Measurements from ENCODE around the gene MTHFD1L. TPM values are rescaled to one million over a fixed set of nuclear protein-coding genes. Genes with fewer than 3 reads are reported as not detected.
"Not testable (repeated sequence)": the region's sequence is repeated elsewhere in the genome, so short reads cannot be mapped to it uniquely, and the experiment has no call there.

MTHFD1L gene
- total RNA-seq: 100 to 1,000 TPM; 170 to 193 (median 190) TPM

- no peaks in the 10 kb centered on the region for H3K9me3 Mint-ChIP-seq
- ATAC-seq (peak; percentile 73 to 77), DNase-seq (peak; percentile 75)
- peak within 1 kb of the TSS; percentile 96 for H3K4me3 Mint-ChIP-seq
- peaks cover 14% of the 10 kb centered on the region for H3K27me3 Mint-ChIP-seq (ENCODE audit: low read depth)
- H3K4me1 Mint-ChIP-seq (ENCODE audit: low read depth): peaks cover 10% of the 10 kb centered on the region
- peaks cover 7% of the 10 kb centered on the region for H3K36me3 Mint-ChIP-seq (ENCODE audit: insufficient read depth)
Observed at GRCh38 chr6:150865406-150866146, at the start of gene MTHFD1L. TSS of gene MTHFD1L (plus strand) at chr6:150865702. CDS start at chr6:150865823, 121 bp downstream.

- not testable (repeated sequence) for H3K4me3 Mint-ChIP-seq; H3K9me3 Mint-ChIP-seq; ATAC-seq; H3K36me3 Mint-ChIP-seq (ENCODE audit: insufficient read depth); DNase-seq; H3K27me3 Mint-ChIP-seq (ENCODE audit: low read depth)
- peaks cover 22% of the 10 kb centered on the region for H3K4me1 Mint-ChIP-seq (ENCODE audit: low read depth)
Observed at GRCh38 chr6:150816554-150816953, 48.9 kb upstream of the MTHFD1L start.

GRCh38 chr6:150822932-150823331 is 42.6 kb upstream of the MTHFD1L start:
- Mint-ChIP-seq H3K4me1 (ENCODE audit: low read depth) (no peaks in the 10 kb centered on the region), H3K4me3 (no peak overlapping the region), H3K9me3 (no peaks in the 10 kb centered on the region), H3K27me3 (ENCODE audit: low read depth) (no peaks in the 10 kb centered on the region), H3K36me3 (ENCODE audit: insufficient read depth) (peaks cover 3% of the 10 kb centered on the region)
- ATAC-seq (no peak), DNase-seq (no peak)

GRCh38 chr6:150826788-150827187 is 38.7 kb upstream of the MTHFD1L start:
- ATAC-seq (no peak), DNase-seq (no peak)
- Mint-ChIP-seq H3K36me3 (ENCODE audit: insufficient read depth) (peaks cover 3% of the 10 kb centered on the region), H3K27me3 (ENCODE audit: low read depth) (no peaks in the 10 kb centered on the region), H3K4me1 (ENCODE audit: low read depth) (no peaks in the 10 kb centered on the region), H3K4me3 (no peak overlapping the region), H3K9me3 (no peaks in the 10 kb centered on the region)

- not testable (repeated sequence) for ATAC-seq; H3K4me3 Mint-ChIP-seq; DNase-seq; H3K4me1 Mint-ChIP-seq (ENCODE audit: low read depth); H3K36me3 Mint-ChIP-seq (ENCODE audit: insufficient read depth); H3K9me3 Mint-ChIP-seq; H3K27me3 Mint-ChIP-seq (ENCODE audit: low read depth)
Observed at GRCh38 chr6:150828107-150828506, 37.4 kb upstream of the MTHFD1L start.

GRCh38 chr6:150830439-150831165 is 34.9 kb upstream of the MTHFD1L start:
- Mint-ChIP-seq H3K36me3 (ENCODE audit: insufficient read depth) (peaks cover 3% of the 10 kb centered on the region), H3K4me3 (no peak overlapping the region), H3K27me3 (ENCODE audit: low read depth) (no peaks in the 10 kb centered on the region), H3K4me1 (ENCODE audit: low read depth) (no peaks in the 10 kb centered on the region), H3K9me3 (no peaks in the 10 kb centered on the region)
- ATAC-seq: no peak
- no peak for DNase-seq

- no peaks in the 10 kb centered on the region for H3K9me3 Mint-ChIP-seq
- no peak overlapping the region for H3K4me3 Mint-ChIP-seq
- peaks cover 3% of the 10 kb centered on the region for H3K36me3 Mint-ChIP-seq (ENCODE audit: insufficient read depth)
- DNase-seq: no peak
- H3K4me1 Mint-ChIP-seq (ENCODE audit: low read depth): no peaks in the 10 kb centered on the region
- no peaks in the 10 kb centered on the region for H3K27me3 Mint-ChIP-seq (ENCODE audit: low read depth)
- no peak for ATAC-seq
Observed at GRCh38 chr6:150831577-150831976, 33.9 kb upstream of the MTHFD1L start.

- Mint-ChIP-seq H3K27me3 (ENCODE audit: low read depth) (no peaks in the 10 kb centered on the region), H3K9me3 (no peaks in the 10 kb centered on the region)
- ATAC-seq: no peak
Observed at GRCh38 chr6:150835620-150836019, 29.9 kb upstream of the MTHFD1L start.

GRCh38 chr6:150840185-150840584 is 25.3 kb upstream of the MTHFD1L start:
- Mint-ChIP-seq H3K4me1 (ENCODE audit: low read depth) (no peaks in the 10 kb centered on the region), H3K9me3 (no peaks in the 10 kb centered on the region), H3K36me3 (ENCODE audit: insufficient read depth) (no peaks in the 10 kb centered on the region), H3K4me3 (no peak overlapping the region), H3K27me3 (ENCODE audit: low read depth) (no peaks in the 10 kb centered on the region)
- DNase-seq (no peak), ATAC-seq (no peak)

More at GRCh38 chr6:150835620-150836019, 29.9 kb upstream of the MTHFD1L start:
- no peak overlapping the region for H3K4me3 Mint-ChIP-seq
- H3K4me1 Mint-ChIP-seq (ENCODE audit: low read depth): no peaks in the 10 kb centered on the region
- no peaks in the 10 kb centered on the region for H3K36me3 Mint-ChIP-seq (ENCODE audit: insufficient read depth)
- no peak for DNase-seq

- Mint-ChIP-seq H3K4me1 (ENCODE audit: low read depth) (no peaks in the 10 kb centered on the region), H3K36me3 (ENCODE audit: insufficient read depth) (no peaks in the 10 kb centered on the region), H3K4me3 (no peak overlapping the region), H3K27me3 (ENCODE audit: low read depth) (no peaks in the 10 kb centered on the region), H3K9me3 (no peaks in the 10 kb centered on the region)
- ATAC-seq (no peak), DNase-seq (no peak)
Observed at GRCh38 chr6:150841189-150841588, 24.3 kb upstream of the MTHFD1L start.

- Mint-ChIP-seq H3K4me3 (no peak overlapping the region), H3K9me3 (no peaks in the 10 kb centered on the region), H3K36me3 (ENCODE audit: insufficient read depth) (no peaks in the 10 kb centered on the region), H3K27me3 (ENCODE audit: low read depth) (no peaks in the 10 kb centered on the region), H3K4me1 (ENCODE audit: low read depth) (no peaks in the 10 kb centered on the region)
- no peak for ATAC-seq
- DNase-seq: no peak
Observed at GRCh38 chr6:150841697-150842096, 23.8 kb upstream of the MTHFD1L start.

GRCh38 chr6:150844371-150844770 is 21.1 kb upstream of the MTHFD1L start:
- H3K9me3 Mint-ChIP-seq: no peaks in the 10 kb centered on the region
- H3K4me1 Mint-ChIP-seq (ENCODE audit: low read depth): no peaks in the 10 kb centered on the region
- no peak overlapping the region for H3K4me3 Mint-ChIP-seq
- DNase-seq: no peak
- peaks cover 6% of the 10 kb centered on the region for H3K27me3 Mint-ChIP-seq (ENCODE audit: low read depth)
- no peaks in the 10 kb centered on the region for H3K36me3 Mint-ChIP-seq (ENCODE audit: insufficient read depth)
- no peak for ATAC-seq

- Mint-ChIP-seq H3K4me3 (no peak overlapping the region), H3K27me3 (ENCODE audit: low read depth) (peaks cover 6% of the 10 kb centered on the region), H3K36me3 (ENCODE audit: insufficient read depth) (no peaks in the 10 kb centered on the region), H3K9me3 (no peaks in the 10 kb centered on the region), H3K4me1 (ENCODE audit: low read depth) (no peaks in the 10 kb centered on the region)
- ATAC-seq: no peak
- DNase-seq: no peak
Observed at GRCh38 chr6:150846641-150847040, 18.9 kb upstream of the MTHFD1L start.

GRCh38 chr6:150848400-150848799 is 17.1 kb upstream of the MTHFD1L start:
- no peaks in the 10 kb centered on the region for H3K9me3 Mint-ChIP-seq
- H3K36me3 Mint-ChIP-seq (ENCODE audit: insufficient read depth): no peaks in the 10 kb centered on the region
- peaks cover 6% of the 10 kb centered on the region for H3K27me3 Mint-ChIP-seq (ENCODE audit: low read depth)
- no peak overlapping the region for H3K4me3 Mint-ChIP-seq
- H3K4me1 Mint-ChIP-seq (ENCODE audit: low read depth): no peaks in the 10 kb centered on the region
- DNase-seq: no peak
- no peak for ATAC-seq

GRCh38 chr6:150854392-150854791 is 11.1 kb upstream of the MTHFD1L start:
- not testable (repeated sequence) for H3K4me3 Mint-ChIP-seq; ATAC-seq; H3K9me3 Mint-ChIP-seq; H3K36me3 Mint-ChIP-seq (ENCODE audit: insufficient read depth); DNase-seq; H3K4me1 Mint-ChIP-seq (ENCODE audit: low read depth); H3K27me3 Mint-ChIP-seq (ENCODE audit: low read depth)
